WTC11 (cell line): ENCODE data around the gene SORT1. TPM values are rescaled to one million over a fixed set of nuclear protein-coding genes. Genes with fewer than 3 reads are reported as not detected.

Source experiments
- ATAC-seq: fragments of 200-7000 bp; cut with Tn5 transposase; 2 replicates; pipeline ENCODE4 v1.10.0; 2021; ENCODE audit warnings: mild to moderate bottlenecking, moderate library complexity
- CTCF ChIA-PET: fragments of 300-600 bp; sonication (Branson Sonifier 250); formaldehyde crosslinking; loops from one replicate; lab custom pipeline; 2021; ENCODE audit warnings: antibody characterized with exemption; lab: Charles Lee
- POLR2A ChIA-PET: fragments of 350-600 bp; sonication (Branson Sonifier 250); formaldehyde crosslinking; loops from one replicate; lab custom pipeline; 2021; ENCODE audit warnings: antibody characterized with exemption; lab: Charles Lee
- DNase-seq: peaks from one replicate; pipeline ENCODE4 v3.0.0; 2021; ENCODE audit warnings: low spot score
- H3K27ac Mint-ChIP-seq: 2 replicates; pipeline ENCODE4 v1.8.0; 2021; ENCODE audit warnings: mixed read lengths
- H3K27me3 Mint-ChIP-seq: 2 replicates; pipeline ENCODE4 v1.8.0; 2021; ENCODE audit warnings: low read depth, mild to moderate bottlenecking, moderate library complexity, mixed read lengths
- H3K36me3 Mint-ChIP-seq: 2 replicates; pipeline ENCODE4 v1.8.0; 2021; ENCODE audit warnings: mixed read lengths
- H3K4me1 Mint-ChIP-seq: 2 replicates; pipeline ENCODE4 v1.8.0; 2022; ENCODE audit warnings: mixed read lengths
- H3K4me3 Mint-ChIP-seq: 2 replicates; pipeline ENCODE4 v1.8.0; 2021; ENCODE audit warnings: mild to moderate bottlenecking, moderate library complexity, mixed read lengths
- H3K9me3 Mint-ChIP-seq: 2 replicates; pipeline ENCODE4 v1.8.0; 2021; ENCODE audit warnings: mixed read lengths
- AFF4 ChIP-seq: sonication (generic); formaldehyde crosslinking; IDR thresholded peaks from 2 replicates; pipeline ENCODE4 v1.8.1; 2023; ENCODE audit warnings: mild to moderate bottlenecking, missing genetic modification reagents, borderline replicate concordance
- ARID4B ChIP-seq: sonication (generic); formaldehyde crosslinking; IDR thresholded peaks from 2 replicates; pipeline ENCODE4 v1.8.0; 2023; ENCODE audit warnings: missing genetic modification reagents, mild to moderate bottlenecking, borderline replicate concordance
- CDX4 ChIP-seq: fragments of 250-450 bp; sonication (Bioruptor Pico); IDR thresholded peaks from 2 replicates; pipeline ENCODE4 v1.9.0; 2021; ENCODE audit warnings: moderate library complexity, mild to moderate bottlenecking, inconsistent platforms, borderline replicate concordance
- EMX1 ChIP-seq: fragments of 250-450 bp; sonication (Bioruptor Pico); IDR thresholded peaks from 2 replicates; pipeline ENCODE4 v1.8.0; 2021; ENCODE audit warnings: mild to moderate bottlenecking
- ETV6 ChIP-seq: sonication (generic); formaldehyde crosslinking; IDR thresholded peaks from 2 replicates; pipeline ENCODE4 v1.8.1; 2022; ENCODE audit warnings: mild to moderate bottlenecking, missing genetic modification reagents
- GABPB1 ChIP-seq: sonication (generic); formaldehyde crosslinking; IDR thresholded peaks from 2 replicates; pipeline ENCODE4 v1.8.1; 2023; ENCODE audit warnings: mild to moderate bottlenecking, missing genetic modification reagents
- JAZF1 ChIP-seq: fragments of 250-450 bp; sonication (Bioruptor Pico); IDR thresholded peaks from 2 replicates; pipeline ENCODE4 v1.9.0; 2021; ENCODE audit warnings: moderate library complexity, mild to moderate bottlenecking, inconsistent platforms
- NFE2L1 ChIP-seq: sonication (generic); formaldehyde crosslinking; IDR thresholded peaks from 2 replicates; pipeline ENCODE4 v1.8.1; 2023; ENCODE audit warnings: missing genetic modification reagents
- PRRX2 ChIP-seq: fragments of 250-450 bp; sonication (Bioruptor Pico); IDR thresholded peaks from 2 replicates; pipeline ENCODE4 v1.8.0; 2021; ENCODE audit warnings: mild to moderate bottlenecking
- STAT6 ChIP-seq: sonication (generic); formaldehyde crosslinking; conservative IDR thresholded peaks from 2 replicates; pipeline ENCODE4 v1.8.1; 2023; ENCODE audit warnings: mild to moderate bottlenecking, low read depth, missing genetic modification reagents, moderate library complexity
- TEAD4 ChIP-seq: sonication (generic); formaldehyde crosslinking; IDR thresholded peaks from 2 replicates; pipeline ENCODE4 v1.8.0; 2022; ENCODE audit warnings: mild to moderate bottlenecking, missing genetic modification reagents
- TP53 ChIP-seq: sonication (generic); formaldehyde crosslinking; IDR thresholded peaks from 2 replicates; pipeline ENCODE4 v1.8.1; 2023; ENCODE audit warnings: mild to moderate bottlenecking, missing genetic modification reagents
- ZNF281 ChIP-seq: sonication (generic); formaldehyde crosslinking; IDR thresholded peaks from 2 replicates; pipeline ENCODE4 v1.8.0; 2023; ENCODE audit warnings: mild to moderate bottlenecking, missing genetic modification reagents
- ZNF396 ChIP-seq: fragments of 250-450 bp; sonication (Bioruptor Pico); IDR thresholded peaks from 2 replicates; pipeline ENCODE4 v1.8.0; 2021; ENCODE audit warnings: mild to moderate bottlenecking, moderate library complexity, borderline replicate concordance
- total RNA-seq: library from RNA; stranded (reverse); gene quantifications from 3 replicates; pipeline ENCODE4 v1.2.3, GENCODE V29; 2021

The SORT1 gene
- total RNA-seq, 1 experiment from 2014 or later = 55.9 TPM

- Mint-ChIP-seq H3K4me3 (no peak overlapping the region), H3K27me3 (no peaks in the 10 kb centered on the region), H3K36me3 (peaks cover 6% of the 10 kb centered on the region), H3K27ac (peak overlapping the region; percentile 35; the same call in 1 of the 2 replicates), H3K9me3 (peaks cover 3% of the 10 kb centered on the region), H3K4me1 (peaks cover 29% of the 10 kb centered on the region)
- ATAC-seq (no peak), DNase-seq (no peak)
- ChIA-PET CTCF (interaction anchor here (3.4 kb wide), 1 partner anchor 26 kb away, joined by 11 read pairs; the partner anchor contains the start of gene SORT1), POLR2A (no interaction called here)
- no peak for TF ChIP-seq EMX1
Measured at GRCh38 chr1:109372281-109372680, 25.4 kb downstream of the SORT1 start.

- H3K27me3 Mint-ChIP-seq = no peaks in the 10 kb centered on the region
- no peak for ATAC-seq
- H3K9me3 Mint-ChIP-seq = peaks cover 10% of the 10 kb centered on the region
- TF ChIP-seq ZNF396 (CRISPR knock-in tag) = no peak
- TF ChIP-seq TEAD4 (CRISPR knock-in tag) = no peak
- no peak for TF ChIP-seq ARID4B (CRISPR knock-in tag)
- no peak for TF ChIP-seq ZNF281 (CRISPR knock-in tag)
- no peak for TF ChIP-seq TP53 (CRISPR knock-in tag)
- TF ChIP-seq ETV6 = no peak
- TF ChIP-seq STAT6 (CRISPR knock-in tag) = no peak
- TF ChIP-seq JAZF1 (CRISPR knock-in tag) = no peak
- ChIA-PET POLR2A (interaction anchor here (1.0 kb wide), 1 partner anchor 14 kb away, joined by 3 read pairs; no protein-coding TSS in a partner anchor), CTCF (interaction anchor here (0.7 to 3.4 kb wide), 3 partner anchors 20 to 94 kb away, joined by 3 to 11 read pairs (median 3); partner anchors contain the start of gene SORT1)
- H3K4me3 Mint-ChIP-seq = no peak overlapping the region
- H3K36me3 Mint-ChIP-seq = peaks cover 15% of the 10 kb centered on the region
- H3K4me1 Mint-ChIP-seq = peaks cover 32% of the 10 kb centered on the region
- peak overlapping the region; percentile 43 for H3K27ac Mint-ChIP-seq
- DNase-seq = no peak
Measured at GRCh38 chr1:109371341-109371739, 26.4 kb downstream of the SORT1 start.

- ChIA-PET CTCF (interaction anchor here (0.7 to 3.4 kb wide), 3 partner anchors 20 to 93 kb away, joined by 3 to 11 read pairs (median 3); partner anchors contain the start of gene SORT1), POLR2A (interaction anchor here (1.0 to 1.1 kb wide), 2 partner anchors 14 to 28 kb away, joined by 3 read pairs; no protein-coding TSS in a partner anchor)
- DNase-seq (no peak), ATAC-seq (no peak)
- Mint-ChIP-seq H3K4me1 (peaks cover 35% of the 10 kb centered on the region), H3K36me3 (peaks cover 20% of the 10 kb centered on the region)
- no peak for TF ChIP-seq CDX4 (CRISPR knock-in tag)
- TF ChIP-seq GABPB1 = 0 out of 2 replicates have a peak, but pooled peaks have one; percentile 17
- TF ChIP-seq PRRX2 (CRISPR knock-in tag) = no peak
- TF ChIP-seq NFE2L1 (CRISPR knock-in tag) = no peak
- TF ChIP-seq AFF4 (CRISPR knock-in tag) = no peak
- TF ChIP-seq, all 79 proteins: peak for 1
- Mint-ChIP-seq H3K27me3 (no peaks in the 10 kb centered on the region), H3K27ac (peak overlapping the region; percentile 43), H3K4me3 (no peak overlapping the region), H3K9me3 (peaks cover 10% of the 10 kb centered on the region)
Measured at GRCh38 chr1:109370712-109371340, 26.9 kb downstream of the SORT1 start.
